ENCODE results near the gene MAP3K6.

The MAP3K6 gene

DNA sequence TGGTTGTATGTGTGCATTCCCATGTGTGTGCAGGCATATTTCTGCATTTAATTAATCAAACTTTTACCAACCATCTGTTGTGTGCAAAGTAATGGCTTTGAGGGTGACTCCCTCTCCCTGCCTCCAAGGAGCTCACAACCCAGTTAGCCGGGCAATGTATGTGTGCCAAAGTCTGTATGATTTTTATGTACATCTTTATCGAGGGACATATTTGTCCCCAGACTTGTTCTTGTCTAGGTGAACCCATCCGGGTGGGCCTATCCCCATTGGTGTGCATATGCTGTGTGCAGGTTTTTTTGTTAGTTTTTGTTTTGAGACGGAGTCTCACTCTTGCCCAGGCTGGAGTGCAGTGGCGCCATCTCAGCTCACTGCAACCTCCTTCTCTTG, 23.1 kb downstream of the MAP3K6 start:
- Mint-ChIP-seq H3K9me3 (ENCODE audit: low read depth) (no peaks in the 10 kb centered on the region), H3K27ac (peak overlapping the region; percentile 91), H3K4me1 (ENCODE audit: low read depth) (peaks cover 66% of the 10 kb centered on the region), H3K4me3 (peak overlapping the region; percentile 91), H3K27me3 (no peaks in the 10 kb centered on the region), H3K36me3 (no peaks in the 10 kb centered on the region)

- Mint-ChIP-seq H3K4me1 (ENCODE audit: low read depth) (peaks cover 65% of the 10 kb centered on the region), H3K36me3 (no peaks in the 10 kb centered on the region), H3K27me3 (no peaks in the 10 kb centered on the region)
Measured at GRCh38 chr1:27342778-27343638, 23.8 kb downstream of the MAP3K6 start.

DNA sequence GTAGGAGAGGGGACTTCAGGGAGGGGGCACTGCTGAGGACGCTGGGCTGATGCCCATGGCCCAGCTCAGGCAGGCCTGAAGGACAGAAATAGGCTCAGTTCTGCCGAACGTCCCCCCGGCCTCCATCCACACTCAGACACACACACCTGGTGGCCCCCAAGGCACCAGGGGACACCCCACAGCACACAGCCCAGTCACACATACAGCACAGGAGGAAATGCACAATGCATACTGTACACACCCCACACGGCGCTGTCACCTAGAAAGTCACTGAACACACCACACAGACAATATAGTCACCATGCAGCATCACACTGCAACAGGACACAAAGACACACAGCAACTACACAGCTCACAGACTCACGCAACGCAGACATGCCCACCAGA, 24.4 kb downstream of the MAP3K6 start:
- Mint-ChIP-seq H3K27ac (peak overlapping the region; percentile 91), H3K9me3 (ENCODE audit: low read depth) (no peaks in the 10 kb centered on the region), H3K36me3 (no peaks in the 10 kb centered on the region), H3K27me3 (no peaks in the 10 kb centered on the region), H3K4me3 (peak overlapping the region; percentile 91), H3K4me1 (ENCODE audit: low read depth) (peaks cover 62% of the 10 kb centered on the region)

More at GRCh38 chr1:27342778-27343638, 23.8 kb downstream of the MAP3K6 start:
- Mint-ChIP-seq H3K9me3 (ENCODE audit: low read depth) (no peaks in the 10 kb centered on the region), H3K4me3 (peak overlapping the region; percentile 91), H3K27ac (peak overlapping the region; percentile 91)

DNA sequence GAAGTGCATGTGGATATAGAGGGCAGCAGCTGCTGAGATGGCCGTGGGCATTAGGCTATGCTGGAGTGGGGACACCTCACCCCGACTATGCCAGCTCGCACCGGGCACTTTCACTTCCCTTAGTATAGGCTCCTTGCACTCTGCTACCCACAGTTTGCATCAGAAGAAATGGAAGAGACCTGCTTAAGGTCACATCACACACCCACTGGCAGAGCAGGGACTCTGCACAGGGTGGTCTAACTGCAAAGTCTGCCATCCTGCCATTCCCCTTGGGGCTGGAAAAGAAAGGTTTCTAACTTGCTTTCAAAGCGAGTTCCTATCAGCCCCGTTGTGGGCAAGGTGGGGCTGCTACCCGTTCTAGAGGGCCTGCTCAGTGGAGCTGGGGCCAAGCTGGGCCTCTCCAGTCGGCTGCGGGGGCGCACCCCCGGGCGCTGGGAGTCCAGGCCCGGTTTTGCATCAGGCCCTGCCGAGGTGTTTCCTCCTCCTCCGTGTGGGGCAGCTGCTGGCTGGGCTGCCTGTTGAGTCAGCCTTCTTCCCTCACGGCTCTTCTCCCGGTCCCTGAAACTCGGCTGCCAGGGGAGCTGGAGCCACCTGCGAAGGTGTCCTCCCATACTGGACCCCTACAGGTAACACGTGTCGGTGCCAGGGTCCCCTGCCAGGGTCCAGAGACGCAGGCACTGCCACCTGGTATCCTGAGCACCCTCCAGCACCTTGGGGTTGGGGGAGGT, 25.1 kb downstream of the MAP3K6 start, which contains the start of gene SYTL1:
TSS of gene SYTL1 (plus strand) at position 498 of the 728 bp plus-strand sequence. CDS start 3,313 bp downstream, outside the sequence.
- peaks cover 58% of the 10 kb centered on the region for H3K4me1 Mint-ChIP-seq (ENCODE audit: low read depth)
- peak within 1 kb of the TSS; percentile 91 for H3K27ac Mint-ChIP-seq
- peak within 1 kb of the TSS; percentile 91 for H3K4me3 Mint-ChIP-seq
- no peaks in the 10 kb centered on the region for H3K9me3 Mint-ChIP-seq (ENCODE audit: low read depth)
- H3K27me3 Mint-ChIP-seq = no peaks in the 10 kb centered on the region
- peaks cover under 1% of the 10 kb centered on the region for H3K36me3 Mint-ChIP-seq

DNA sequence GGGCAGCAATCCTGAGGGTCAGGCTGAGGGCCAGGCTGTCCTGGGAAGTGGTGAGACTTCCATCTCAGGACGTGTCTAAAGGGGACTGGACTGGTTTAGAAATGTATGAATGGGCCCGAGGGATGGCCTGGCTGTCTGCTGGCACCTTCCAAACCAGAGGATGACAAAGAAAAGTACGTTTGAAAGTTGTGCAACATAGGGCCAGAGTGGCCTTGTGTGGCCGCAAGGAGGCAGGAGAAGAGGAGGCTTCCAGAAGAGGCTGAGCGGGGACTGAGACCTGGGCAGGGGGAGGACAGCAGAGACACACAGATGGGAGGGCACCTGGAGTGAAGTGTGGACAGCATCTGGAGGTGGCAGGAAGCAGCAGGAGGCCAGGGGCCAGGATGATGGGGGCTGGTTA, 27.5 kb downstream of the MAP3K6 start:
- H3K36me3 Mint-ChIP-seq = peaks cover 2% of the 10 kb centered on the region
- H3K4me1 Mint-ChIP-seq (ENCODE audit: low read depth) = peaks cover 48% of the 10 kb centered on the region
- H3K9me3 Mint-ChIP-seq (ENCODE audit: low read depth) = no peaks in the 10 kb centered on the region
- H3K27me3 Mint-ChIP-seq = no peaks in the 10 kb centered on the region
- peak overlapping the region; percentile 24 for H3K27ac Mint-ChIP-seq
- H3K4me3 Mint-ChIP-seq = no peak overlapping the region

DNA sequence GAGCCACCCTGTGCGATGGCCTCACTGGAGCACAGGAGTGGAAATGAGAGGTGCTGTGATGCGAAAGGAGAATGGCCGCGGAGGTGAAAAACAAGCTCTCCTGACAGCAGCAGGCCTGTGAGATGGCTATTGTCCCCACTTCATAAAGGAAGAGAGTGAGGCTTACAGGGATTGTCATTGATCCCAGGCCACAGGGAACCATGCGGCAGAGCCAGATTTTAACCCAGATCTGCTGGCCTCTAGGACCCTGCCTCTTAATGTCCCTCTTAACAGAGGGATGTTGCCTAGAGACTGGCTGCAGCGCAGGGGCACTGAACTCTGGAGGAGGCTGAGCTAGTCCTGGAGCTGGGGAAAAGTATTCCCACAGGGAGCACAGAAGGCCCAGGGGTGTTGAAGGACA, 28.0 kb downstream of the MAP3K6 start:
- H3K36me3 Mint-ChIP-seq = peaks cover 2% of the 10 kb centered on the region
- no peak overlapping the region for H3K4me3 Mint-ChIP-seq
- no peaks in the 10 kb centered on the region for H3K9me3 Mint-ChIP-seq (ENCODE audit: low read depth)
- H3K27ac Mint-ChIP-seq = peak overlapping the region; percentile 24
- no peaks in the 10 kb centered on the region for H3K27me3 Mint-ChIP-seq
- peaks cover 43% of the 10 kb centered on the region for H3K4me1 Mint-ChIP-seq (ENCODE audit: low read depth)

DNA sequence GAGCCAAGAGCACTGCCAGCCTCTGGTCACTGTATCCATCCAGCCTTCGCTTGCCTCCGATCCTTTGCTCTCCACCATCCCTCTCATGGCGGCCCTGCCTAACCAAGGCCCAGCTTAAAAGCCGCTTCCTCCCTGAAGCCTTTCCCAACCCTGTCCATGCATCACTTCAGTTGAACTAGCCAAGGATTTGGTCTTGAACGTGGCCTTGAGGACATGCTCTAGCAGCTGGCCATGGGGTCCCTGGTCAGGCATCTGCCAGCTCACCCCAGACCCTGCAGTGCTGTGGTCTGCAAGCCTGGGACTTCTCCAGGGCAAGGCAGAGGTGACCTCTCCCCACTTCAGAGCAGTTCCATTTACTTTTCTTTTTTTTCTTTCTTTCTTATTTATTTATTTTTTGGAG, 30.0 kb downstream of the MAP3K6 start:
- Mint-ChIP-seq H3K36me3 (peaks cover 2% of the 10 kb centered on the region), H3K27ac (no peak overlapping the region), H3K27me3 (no peaks in the 10 kb centered on the region), H3K9me3 (ENCODE audit: low read depth) (no peaks in the 10 kb centered on the region), H3K4me3 (no peak overlapping the region), H3K4me1 (ENCODE audit: low read depth) (peaks cover 38% of the 10 kb centered on the region)

DNA sequence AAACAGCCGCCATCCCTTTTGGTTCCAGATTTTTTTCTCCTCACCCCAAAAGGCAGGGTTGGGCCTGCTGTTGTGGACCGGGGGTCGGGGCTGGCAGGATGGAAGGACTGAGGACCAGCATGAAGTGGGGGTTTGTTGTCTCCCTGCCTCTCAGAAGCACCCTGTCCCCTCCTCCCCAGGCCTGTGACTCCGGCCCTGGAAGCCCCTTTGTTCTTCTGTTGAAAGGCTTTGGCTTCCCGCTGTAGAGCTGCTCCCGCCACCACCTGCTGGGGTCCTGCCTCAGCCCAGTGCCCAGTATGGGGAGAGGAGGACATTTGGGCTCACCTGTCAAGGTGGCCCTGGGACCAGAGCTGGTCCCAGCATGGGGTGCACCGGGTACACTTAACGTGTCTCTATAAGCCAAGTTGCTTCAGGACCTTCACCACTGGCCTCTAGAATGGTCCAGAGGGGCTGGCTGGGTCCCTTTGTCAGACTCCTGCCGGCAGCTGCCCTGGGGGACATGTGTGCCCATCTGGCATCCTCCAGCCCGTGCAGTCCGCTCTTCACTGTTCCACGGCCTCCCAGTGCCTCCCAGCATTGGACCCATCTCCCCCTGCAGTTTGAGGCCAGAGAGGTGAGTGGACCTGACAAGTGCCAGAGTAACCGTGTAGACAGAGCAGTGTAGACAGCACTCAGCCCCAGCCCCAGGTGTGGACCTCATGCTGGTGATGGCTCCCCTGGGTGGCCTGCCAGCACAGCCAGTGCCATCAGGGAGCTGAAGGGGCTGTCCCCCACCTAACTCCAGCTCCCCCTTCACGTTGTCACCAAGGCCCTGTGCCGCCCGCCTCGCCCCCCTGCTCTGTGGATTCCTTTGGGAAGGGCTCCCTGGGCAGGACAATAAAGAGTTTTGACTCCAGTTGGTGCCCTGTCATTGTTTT, 31.0 kb downstream of the MAP3K6 start:
- Mint-ChIP-seq H3K27ac (no peak overlapping the region), H3K4me1 (ENCODE audit: low read depth) (peaks cover 33% of the 10 kb centered on the region), H3K36me3 (peaks cover 2% of the 10 kb centered on the region), H3K4me3 (no peak overlapping the region), H3K27me3 (no peaks in the 10 kb centered on the region), H3K9me3 (ENCODE audit: low read depth) (no peaks in the 10 kb centered on the region)

DNA sequence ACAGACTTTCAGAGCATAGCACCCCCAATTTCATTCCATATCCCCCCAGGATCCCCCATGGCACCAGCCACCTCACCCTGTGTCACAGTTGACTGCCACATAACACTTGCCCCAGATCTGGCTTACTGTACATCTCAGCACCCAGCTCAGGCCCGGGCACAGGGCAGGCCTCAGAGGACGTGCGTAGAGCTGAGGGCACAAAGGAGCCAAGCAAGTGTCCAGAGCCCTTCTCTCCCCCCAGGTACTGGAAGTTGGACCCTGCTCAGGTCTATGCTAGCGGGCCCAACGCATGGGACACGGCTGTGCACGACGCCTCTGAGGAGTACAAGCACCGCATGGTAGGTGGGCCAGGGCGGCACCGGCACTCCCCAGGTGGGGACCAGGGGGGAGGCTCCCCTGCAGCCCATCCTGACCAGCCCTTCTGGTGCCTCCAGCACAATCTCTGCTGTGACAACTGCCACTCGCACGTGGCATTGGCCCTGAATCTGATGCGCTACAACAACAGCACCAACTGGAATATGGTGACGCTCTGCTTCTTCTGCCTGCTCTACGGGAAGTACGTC, 33.0 kb downstream of the MAP3K6 start:
- H3K4me3 Mint-ChIP-seq = no peak overlapping the region
- H3K27ac Mint-ChIP-seq = no peak overlapping the region
- peaks cover 23% of the 10 kb centered on the region for H3K4me1 Mint-ChIP-seq (ENCODE audit: low read depth)
- H3K36me3 Mint-ChIP-seq = peaks cover 2% of the 10 kb centered on the region
- H3K9me3 Mint-ChIP-seq (ENCODE audit: low read depth) = no peaks in the 10 kb centered on the region
- no peaks in the 10 kb centered on the region for H3K27me3 Mint-ChIP-seq

DNA sequence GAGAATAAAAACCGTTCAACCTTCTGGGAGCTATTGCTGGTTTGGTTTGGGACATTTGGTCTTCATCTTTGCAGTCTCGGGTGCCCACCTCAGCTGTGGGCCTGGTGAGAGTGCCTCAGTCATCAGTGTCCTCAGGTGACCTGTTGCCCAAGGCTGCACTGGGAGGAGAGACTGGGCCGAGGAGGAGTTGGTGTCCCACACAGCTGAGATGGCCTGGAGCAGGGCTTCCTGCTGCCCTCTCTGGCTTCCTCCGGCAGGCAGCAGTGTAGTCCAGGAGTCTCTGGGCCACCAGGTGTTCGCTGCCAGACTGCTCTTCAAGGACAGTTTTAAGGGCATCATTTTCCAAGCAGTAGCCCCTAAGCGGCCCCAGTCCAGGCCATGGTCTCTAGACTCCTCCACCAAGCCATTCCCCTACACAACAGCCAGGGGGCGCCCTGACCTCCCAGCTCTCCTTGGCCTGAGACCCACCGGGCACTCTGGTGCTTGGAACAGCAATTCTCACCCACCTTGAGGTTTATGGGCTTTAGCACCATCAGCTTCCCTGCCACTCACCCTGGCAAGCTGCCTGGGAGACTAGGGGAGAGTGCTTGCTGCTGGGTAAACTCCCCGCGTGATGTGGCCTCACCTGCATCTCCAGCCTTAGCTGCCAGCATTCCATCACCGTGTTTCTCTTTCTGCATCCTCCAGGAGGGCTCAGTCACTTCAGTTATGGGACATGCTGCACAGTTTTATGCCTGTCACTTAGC, 34.1 kb downstream of the MAP3K6 start:
- no peaks in the 10 kb centered on the region for H3K9me3 Mint-ChIP-seq (ENCODE audit: low read depth)
- H3K4me3 Mint-ChIP-seq = no peak overlapping the region
- H3K4me1 Mint-ChIP-seq (ENCODE audit: low read depth) = peaks cover 31% of the 10 kb centered on the region
- H3K36me3 Mint-ChIP-seq = peaks cover 2% of the 10 kb centered on the region
- no peaks in the 10 kb centered on the region for H3K27me3 Mint-ChIP-seq
- no peak overlapping the region for H3K27ac Mint-ChIP-seq

DNA sequence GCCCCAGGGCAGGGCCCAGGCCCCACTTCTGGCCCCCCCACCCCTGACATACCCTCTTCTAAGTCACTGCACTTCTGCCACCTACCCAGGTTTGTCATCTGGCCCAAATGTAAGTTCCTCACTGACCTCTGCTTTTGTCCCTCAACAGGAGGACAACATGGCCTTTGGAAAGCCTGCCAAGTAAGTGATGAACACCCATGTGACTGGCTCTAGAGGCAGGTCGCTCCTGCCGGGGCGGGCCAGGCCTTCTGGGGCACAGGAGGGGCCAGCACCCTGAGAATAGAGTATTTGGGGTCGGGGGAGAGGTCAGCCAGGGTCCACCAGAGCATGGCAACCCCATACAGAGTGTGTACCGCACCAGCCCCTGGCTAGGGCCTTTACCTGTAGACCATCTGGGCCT, 34.8 kb downstream of the MAP3K6 start:
- Mint-ChIP-seq H3K4me1 (ENCODE audit: low read depth) (peaks cover 35% of the 10 kb centered on the region), H3K36me3 (peaks cover 2% of the 10 kb centered on the region), H3K4me3 (no peak overlapping the region), H3K27me3 (no peaks in the 10 kb centered on the region), H3K9me3 (ENCODE audit: low read depth) (no peaks in the 10 kb centered on the region), H3K27ac (no peak overlapping the region)

GRCh38 chr1:27331426-27331825, 35.3 kb downstream of the MAP3K6 start:
- H3K9me3 Mint-ChIP-seq (ENCODE audit: low read depth) = no peaks in the 10 kb centered on the region
- H3K4me3 Mint-ChIP-seq = no peak overlapping the region
- H3K27me3 Mint-ChIP-seq = no peaks in the 10 kb centered on the region
- no peak overlapping the region for H3K27ac Mint-ChIP-seq
- peaks cover 39% of the 10 kb centered on the region for H3K4me1 Mint-ChIP-seq (ENCODE audit: low read depth)
- H3K36me3 Mint-ChIP-seq = no peaks in the 10 kb centered on the region

DNA sequence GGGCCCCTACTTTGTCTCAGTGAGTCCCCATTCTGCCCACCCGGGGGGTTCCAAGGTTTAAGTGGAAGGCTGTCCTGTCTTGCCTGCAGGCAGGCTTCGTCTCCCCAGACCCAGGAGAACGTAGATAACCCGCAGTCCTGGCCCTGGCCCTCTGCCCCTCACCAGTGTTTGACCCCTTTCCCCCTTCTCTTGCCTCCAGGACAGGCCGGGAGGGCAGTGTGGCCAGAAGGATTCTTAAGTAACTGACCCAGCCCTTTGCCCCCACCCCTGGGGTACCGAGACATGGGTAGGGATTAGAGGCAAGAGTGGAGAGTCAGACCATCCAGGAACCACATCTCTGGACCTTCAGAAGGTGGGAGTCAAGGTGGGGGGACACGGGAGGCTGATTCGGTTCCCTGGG, 36.0 kb downstream of the MAP3K6 start:
- no peaks in the 10 kb centered on the region for H3K9me3 Mint-ChIP-seq (ENCODE audit: low read depth)

GRCh38 chr1:27327964-27328363, 38.8 kb downstream of the MAP3K6 start:
- H3K4me3 Mint-ChIP-seq = no peak overlapping the region
- H3K4me1 Mint-ChIP-seq (ENCODE audit: low read depth) = peaks cover 65% of the 10 kb centered on the region
- no peaks in the 10 kb centered on the region for H3K27me3 Mint-ChIP-seq
- peaks cover 5% of the 10 kb centered on the region for H3K36me3 Mint-ChIP-seq
- no peaks in the 10 kb centered on the region for H3K9me3 Mint-ChIP-seq (ENCODE audit: low read depth)
- H3K27ac Mint-ChIP-seq = no peak overlapping the region

More for the DNA sequence above, 36.0 kb downstream of the MAP3K6 start:
- peaks cover 2% of the 10 kb centered on the region for H3K36me3 Mint-ChIP-seq
- peaks cover 45% of the 10 kb centered on the region for H3K4me1 Mint-ChIP-seq (ENCODE audit: low read depth)
- no peak overlapping the region for H3K27ac Mint-ChIP-seq
- H3K27me3 Mint-ChIP-seq = no peaks in the 10 kb centered on the region
- H3K4me3 Mint-ChIP-seq = no peak overlapping the region

All from activated naive CD8-positive, alpha-beta T cell (primary cell).